ENCODE data around the gene C16orf82.

Gene C16orf82

DNA sequence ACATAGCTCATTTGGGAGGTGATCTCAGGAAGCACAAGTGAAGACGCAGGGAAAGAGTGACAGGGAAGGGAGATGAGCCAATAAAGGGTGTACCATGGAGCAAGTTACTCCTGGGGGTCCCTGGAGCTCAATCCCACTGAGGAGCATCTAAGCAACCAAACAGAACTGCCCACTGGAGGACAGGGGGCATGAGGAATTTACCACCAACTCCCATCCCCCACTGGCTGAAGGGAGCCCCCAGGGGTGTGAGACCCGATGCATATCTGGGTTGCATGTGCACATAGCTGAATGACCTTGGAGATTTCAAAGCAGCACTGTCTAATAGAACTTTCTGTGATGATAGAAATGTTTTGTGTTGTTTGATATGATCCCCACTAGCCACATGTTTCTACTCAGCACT is 29.6 kb downstream of the C16orf82 start:
- no peak for DNase-seq

DNA sequence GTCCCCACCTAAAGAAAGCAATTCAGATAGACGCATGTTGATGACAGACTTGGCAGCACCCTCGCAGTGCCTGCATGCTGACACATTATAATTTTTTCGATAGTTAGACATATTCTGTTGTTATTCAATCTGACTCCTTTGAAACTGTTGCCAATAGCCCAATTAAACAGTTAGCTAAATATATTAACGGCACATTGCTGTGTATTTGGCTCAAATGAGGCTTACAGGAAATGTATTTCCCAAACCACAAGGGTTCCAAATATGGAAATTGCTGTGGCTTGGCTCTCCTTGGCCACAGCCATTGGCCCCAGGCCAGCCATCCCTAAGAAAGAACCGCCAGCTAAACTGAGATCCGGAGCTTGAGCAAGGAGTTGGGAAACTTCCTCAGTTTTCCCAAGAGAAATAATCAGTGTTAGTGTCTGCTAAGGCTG is 31.1 kb downstream of the C16orf82 start:
- no peak for DNase-seq

DNA sequence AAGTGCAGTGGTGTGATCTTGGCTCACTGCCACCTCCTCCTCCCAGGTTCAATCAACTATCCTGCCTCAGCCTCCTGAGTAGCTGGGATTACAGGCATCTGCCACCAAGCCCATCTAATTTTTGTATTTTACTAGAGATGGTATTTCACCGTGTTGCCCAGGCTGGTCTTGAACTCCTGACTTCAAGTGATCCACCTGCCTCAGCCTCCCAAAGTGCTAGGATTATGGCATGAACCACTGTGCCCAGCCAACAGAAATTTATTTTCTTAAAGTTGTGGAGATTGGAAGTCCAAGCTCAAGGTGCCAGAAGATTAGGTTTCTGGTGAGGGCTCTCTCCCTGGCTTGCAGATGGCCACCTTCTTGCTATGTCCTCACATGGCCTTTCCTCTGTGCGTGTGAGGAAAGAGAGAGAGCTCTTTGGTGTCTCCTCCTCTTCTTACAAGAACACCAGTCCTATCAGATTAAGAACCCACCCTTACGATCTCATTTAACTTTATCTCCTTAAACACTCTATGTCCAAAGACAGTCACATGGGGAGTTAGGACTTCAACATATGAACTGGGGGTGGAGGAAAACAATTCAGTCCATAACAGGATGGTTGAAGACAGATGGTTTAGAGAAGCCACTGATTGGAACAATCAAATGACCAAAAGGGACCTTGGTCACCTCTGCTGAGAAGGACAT is 31.8 kb downstream of the C16orf82 start:
- no peak for DNase-seq

DNA sequence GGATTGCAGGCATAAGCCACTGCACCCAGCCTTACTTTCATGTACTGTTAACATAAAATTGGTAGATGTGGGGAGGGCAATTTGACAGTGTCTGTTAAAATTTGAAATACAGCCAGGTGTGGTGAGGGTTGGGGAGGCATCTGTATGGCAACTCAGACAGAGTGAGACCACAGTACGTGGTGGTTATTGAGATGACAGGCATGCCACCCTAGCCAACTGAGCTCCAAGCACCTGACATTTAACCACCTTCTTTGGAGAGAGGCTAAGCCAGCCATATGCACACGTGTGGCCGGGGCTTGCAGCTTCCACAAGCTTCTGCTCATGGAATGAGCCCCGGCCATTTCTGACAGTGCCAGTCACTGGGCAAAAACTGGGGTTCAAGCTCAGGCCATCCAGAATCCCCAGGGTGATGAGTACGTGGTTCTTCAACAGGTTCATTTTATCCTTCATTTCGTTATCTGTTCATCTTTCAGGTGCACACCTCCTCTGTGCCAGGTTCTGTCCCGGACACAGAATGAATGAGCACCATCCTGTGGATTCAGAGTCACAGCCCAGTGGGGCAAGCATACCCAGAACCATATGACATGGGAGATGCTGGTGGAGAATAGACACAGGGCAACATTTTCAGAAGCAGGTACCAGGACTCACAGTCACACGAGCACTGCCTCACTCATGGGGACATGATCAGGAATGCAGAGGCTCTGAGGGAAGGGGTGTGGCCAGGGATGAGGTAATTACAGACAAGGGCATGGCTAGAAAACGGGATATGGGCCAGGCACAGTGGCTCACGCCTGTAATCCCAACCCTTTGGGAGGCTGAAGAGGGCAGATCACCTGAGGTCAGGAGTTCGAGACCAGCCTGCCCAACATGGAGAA is 36.2 kb downstream of the C16orf82 start:
- no peak for DNase-seq

DNA sequence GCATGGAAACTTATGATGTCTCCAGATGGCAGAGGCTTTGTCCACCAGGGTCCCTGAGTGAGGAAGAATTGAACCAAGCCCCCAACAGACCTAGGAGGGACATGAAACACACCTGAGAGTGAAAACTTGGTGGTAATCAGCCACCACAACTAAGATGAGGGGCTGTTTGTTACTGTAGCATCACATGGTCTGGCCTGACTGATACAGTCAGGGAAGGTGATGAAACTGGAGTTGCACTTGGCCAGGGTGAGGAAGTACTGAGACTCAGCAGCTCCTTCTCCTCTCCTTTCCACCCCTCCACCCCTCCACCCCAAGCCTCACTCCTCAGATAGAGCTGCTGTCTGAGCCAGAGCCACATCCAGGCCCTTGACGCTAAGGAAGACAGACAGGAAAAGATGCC is 37.2 kb downstream of the C16orf82 start:
- DNase-seq: no peak

DNA sequence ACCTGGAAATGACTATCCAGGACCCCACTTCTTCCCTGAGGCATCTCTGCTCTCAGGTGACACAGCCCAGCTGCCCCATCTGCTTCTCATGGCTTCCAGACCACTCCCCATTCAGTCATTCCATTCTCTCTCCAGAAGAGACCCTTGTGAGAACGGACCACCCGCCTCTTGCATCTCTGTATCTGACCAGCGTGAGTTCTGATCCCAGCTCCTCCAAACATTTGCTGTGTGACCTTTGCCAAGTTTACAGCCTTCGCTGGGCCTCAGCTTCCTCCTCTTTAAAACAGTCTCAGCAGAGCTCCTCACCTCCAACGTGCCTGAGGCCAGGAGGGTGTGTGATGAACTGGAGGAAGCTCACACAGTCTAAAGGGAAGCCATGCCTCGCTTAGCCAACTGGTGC is 39.6 kb downstream of the C16orf82 start:
- no peak for DNase-seq

DNA sequence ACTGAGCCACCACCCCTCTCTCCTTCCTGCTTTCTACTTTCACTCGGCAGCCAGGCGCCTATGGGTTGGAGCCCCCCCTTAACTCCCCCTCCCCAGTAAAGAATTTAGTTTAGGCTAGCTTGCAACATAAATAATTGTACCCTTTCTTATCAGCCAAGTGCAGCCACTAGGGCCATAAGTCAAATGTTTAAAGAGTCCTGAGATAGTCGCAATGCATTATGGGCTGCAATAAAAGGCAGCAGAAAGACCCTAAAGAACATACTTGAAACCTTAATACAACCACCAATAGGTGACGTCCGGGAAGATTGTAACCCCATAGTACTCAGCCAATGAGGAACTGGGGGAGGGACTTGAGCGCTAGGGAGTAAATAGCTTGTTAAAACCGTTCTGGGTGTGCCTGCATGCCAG is 40.5 kb downstream of the C16orf82 start:
- DNase-seq: no peak

DNA sequence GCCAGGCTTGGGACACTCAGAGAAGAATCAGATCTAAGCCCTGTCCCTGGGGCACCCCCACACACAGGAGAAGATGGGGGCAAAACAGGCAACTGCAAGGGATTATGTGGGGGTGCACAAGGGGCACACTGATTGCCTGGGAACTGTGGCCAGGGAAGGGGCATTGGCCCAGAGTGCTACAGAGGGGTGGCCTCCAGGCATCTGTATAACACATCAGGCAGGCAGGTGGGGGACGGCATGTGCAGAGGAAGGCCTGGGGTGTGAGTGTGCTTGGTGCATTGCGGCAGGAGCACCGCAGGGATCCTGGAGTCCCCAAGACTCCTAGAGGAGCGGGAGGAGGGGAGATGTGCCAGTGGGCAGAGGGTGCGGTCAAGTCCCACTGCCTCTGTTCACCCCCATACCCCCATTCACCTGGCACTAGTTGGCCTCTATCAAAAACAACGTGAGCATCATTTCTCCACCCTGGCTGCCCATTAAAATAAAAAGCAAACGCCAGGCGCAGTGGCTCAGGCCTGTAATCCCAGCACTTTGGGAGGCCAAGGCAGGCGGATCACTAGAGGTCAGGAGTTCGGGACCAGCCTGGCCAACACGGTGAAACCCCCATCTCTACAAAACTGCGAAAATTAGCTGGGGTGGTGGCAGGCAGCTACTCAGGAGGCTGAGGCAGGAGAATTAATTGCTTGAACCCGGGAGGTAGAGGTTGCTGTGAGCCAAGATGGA is 41.5 kb downstream of the C16orf82 start:
- no peak for DNase-seq

DNA sequence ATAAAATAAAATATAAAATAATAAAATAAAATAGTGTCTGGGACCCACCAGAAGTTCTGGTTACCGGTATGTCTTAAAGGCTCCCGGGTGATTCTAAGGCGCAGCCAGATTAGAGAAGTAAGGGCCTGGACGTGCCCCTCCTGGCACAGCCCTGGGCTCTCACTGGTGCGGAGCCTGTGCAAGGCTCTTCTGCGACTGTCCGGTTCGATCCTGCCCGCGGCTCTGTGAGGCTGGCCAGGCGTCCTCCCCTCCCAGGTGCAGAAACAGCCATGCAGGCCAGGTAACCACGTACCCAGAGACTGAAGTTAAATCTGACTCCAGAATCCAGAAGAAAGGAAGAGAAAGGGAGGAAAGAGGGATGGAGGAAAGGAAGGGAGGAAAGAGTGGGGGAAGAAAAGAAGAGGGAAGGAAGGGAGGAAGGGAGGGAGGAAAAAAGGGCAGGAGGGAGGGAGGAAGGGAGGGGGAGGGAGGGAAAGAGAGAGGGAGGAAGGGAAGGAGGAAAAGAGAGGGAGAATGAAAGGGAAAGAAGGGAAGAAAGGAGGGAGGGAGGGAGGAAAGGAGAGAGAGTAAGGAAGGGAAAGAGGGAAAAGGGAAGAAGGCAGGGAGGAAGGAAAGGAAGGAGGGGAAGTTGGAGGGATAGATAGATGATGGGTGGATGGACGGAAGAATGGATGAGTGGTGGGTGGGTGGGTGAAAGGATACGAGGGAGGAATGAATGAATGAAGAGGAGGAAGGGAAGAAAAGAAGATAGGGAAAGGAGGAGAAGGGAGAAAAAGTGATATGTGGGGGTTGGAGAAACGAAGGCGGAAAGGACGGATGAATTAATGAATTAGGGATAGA is 42.3 kb downstream of the C16orf82 start:
- no peak for DNase-seq

DNA sequence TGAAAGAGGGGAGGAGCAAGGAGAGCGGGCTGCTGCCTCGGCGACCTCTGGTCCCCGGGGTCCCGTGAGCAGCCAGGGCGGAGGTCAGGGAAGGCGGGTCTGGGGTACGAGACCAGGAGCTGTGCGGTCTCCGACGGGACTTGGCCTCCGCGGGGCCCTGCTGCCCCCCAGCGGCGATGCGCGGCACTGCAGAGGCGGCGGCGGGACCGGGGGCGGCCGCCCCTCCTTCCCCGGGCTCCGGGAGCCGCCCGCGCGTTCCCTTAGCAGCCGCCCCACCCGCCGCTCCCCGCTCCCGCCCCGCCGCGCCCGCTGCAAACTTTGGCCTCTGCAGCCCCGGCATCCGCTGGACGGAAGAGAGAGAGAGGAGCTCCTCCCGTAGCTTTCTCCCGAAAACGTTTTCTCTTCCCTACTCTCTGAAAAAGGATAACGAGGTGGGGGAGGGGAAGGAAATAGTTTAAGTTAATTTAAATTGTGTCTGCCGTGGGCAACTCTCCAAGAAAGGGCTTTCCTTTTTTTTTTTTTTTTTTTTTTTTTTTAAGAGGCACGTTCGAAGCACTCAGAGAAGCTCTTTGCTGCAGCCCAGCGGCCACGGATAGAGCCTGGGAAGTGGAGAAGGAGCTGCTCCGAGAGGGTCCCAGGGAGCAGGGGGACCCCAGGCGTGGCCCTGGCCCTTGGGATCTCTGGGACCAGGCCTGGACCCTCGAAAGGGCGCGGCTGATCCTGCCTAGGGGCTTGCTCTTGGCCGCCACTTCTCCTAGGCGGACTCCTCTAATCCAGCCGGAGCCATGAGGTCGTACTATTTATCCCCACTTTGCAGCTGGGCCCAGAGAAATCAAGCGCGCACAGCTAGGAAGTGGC is 43.2 kb downstream of the C16orf82 start:
- peak; percentile 62 for DNase-seq

DNA sequence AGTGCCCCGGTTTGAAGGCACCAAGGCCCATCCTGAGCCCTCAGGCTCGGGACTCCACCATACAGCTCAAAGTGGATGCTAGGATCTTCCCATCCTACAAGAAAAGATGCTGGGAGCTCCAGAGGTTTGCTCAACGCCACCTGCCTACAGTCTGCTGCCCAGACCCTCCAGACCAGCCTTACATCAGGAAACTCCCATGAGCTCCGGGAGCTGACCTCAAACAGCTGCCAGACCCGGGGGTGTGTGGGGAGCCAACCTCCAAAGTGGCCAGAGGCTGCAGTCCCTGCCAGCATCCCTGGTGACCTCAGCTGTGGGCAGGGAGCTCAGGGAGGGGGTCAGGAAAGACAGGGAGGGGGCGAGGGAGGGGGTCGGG is 43.8 kb downstream of the C16orf82 start:
- no peak for DNase-seq

DNA sequence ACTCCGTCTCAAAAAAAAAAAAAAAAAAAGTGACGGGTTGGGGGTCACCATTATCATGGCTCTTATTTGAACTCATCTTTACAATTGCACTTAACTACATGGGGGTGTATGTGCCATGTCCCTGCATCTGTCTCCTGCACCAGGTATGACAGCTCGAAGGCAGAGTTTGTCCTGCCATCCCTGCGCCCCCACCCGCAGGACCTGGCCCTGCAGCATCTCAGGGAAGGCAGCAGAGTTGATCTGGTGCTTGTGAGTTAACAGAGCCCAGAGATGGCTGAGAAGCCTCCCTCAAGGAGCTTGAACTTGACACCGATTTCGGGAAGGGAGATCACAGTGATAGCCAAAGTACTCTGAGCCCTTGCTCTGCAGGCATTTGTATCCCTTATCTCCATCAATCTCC is 44.8 kb downstream of the C16orf82 start:
- DNase-seq: no peak

DNA sequence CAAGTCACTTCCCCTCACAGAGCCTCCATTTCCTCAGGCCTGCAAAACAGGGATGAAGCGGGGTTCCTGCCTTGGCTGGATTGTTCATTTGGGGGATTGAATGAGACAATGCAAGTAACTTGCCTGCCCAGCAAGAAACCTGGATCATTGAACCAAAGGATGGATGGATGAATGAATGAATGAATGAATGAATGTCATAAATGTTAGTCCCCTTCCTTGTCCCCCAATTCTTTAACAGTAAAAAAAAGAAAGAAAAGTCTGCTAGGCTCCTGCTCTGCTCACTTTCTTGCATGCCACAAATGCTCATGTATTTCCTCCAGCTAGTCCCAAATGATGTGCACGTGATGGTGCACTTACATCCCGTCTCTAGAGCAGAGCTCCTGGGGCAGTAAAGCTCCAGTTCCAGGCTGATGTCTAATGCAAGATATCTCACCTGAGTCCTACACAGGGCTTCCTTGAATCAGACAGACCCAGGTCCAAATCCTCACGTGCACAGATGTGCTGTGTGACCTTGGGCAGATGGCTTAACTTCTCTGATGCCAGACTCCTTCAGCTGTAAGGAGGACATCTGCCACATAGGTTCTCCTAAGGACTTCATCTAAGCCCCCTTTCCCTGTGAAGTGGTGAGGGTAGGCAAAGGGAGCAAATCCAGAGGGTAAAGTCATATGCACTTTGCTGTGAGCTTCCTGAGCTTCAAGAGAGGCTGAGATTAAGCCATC is 45.5 kb downstream of the C16orf82 start:
- DNase-seq: no peak

DNA sequence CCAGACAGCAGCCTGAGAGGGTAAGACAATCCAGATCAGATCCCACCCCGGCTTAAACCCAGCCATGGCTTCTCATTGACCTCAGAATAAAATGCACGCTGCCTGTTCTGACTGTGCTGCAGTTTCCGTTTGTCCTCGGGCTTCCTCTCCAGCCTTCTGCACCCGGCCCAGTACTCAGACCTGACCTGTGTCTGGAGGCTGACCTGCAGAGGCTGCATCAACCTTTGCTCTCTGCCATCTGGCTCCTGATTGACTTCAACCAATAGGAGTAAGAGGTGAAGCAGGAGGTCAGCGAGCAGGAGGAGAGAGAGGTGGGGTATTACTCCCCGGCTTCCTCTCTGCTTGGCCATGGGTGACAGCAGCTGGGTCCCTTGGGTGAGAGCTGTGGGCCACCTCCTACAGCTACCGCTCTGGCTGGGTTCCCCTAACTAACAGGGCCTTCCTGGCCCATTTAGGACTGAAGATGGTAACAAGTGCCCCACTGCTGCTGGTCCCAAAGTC is 46.7 kb downstream of the C16orf82 start:
- DNase-seq: no peak

DNA sequence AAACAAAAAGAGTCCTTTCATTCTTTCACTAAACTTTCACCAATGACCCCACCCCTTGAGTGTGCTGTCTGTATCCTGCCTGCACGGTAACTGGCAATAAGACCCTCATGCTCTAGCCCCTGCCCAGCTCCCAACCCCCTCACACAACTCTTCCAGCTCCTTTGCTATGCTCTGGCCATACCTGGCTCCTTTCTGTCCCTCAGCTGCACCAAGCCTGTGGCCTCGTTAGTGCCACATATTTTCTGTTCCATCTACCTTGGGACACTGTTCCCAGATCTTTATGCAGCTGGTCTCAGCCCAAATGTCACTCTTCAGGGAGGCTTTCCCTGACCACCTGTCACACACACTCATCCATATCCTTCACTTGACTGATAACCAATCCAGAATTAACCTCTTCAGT is 47.3 kb downstream of the C16orf82 start:
- DNase-seq: no peak

DNA sequence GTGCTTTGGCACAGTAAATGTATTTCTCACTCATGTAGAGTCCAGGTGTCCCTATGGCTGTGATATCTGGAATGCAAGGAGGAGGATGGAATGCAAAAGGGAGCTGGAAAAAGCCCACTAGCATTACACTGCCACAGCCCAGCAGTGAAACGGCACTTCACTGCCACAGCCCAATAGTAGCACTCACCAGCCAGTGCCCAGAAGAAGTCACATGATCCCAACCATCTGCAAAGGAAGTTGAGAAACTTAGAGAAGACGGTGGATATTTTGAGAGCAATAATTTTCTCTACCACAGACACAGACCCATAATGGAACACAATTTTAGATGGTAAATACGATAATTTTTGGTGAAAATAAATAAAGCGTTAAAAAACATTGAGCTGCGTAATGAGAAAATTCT is 51.8 kb downstream of the C16orf82 start:
- no peak for DNase-seq

All from central memory CD4-positive, alpha-beta T cell (primary cell).